HEK293 (cell line): ENCODE data around the gene MRPL34.

ENCODE experiments used
- ATF2 ChIP-seq: fragments of 450-650 bp; formaldehyde crosslinking; IDR thresholded peaks from 2 replicates; pipeline ENCODE4 v1.5.1; 2016; ENCODE audit warnings: missing biosample characterization, missing genetic modification characterization, low read depth
- KLF1 ChIP-seq: fragments of 450-650 bp; formaldehyde crosslinking; IDR thresholded peaks from 2 replicates; pipeline ENCODE4 v1.5.1; 2016; ENCODE audit warnings: missing biosample characterization, missing genetic modification characterization
- KLF9 ChIP-seq: fragments of 450-650 bp; formaldehyde crosslinking; IDR thresholded peaks from 2 replicates; pipeline ENCODE4 v1.5.1; 2016; ENCODE audit warnings: missing biosample characterization, missing genetic modification characterization, low read depth
- PRDM6 ChIP-seq: fragments of 450-650 bp; formaldehyde crosslinking; IDR thresholded peaks from 2 replicates; pipeline ENCODE4 v1.5.1; 2017; ENCODE audit warnings: missing biosample characterization, missing genetic modification characterization
- TRIM28 ChIP-seq: IDR thresholded peaks from 2 replicates; pipeline ENCODE4 v1.6.1; 2011; ENCODE audit warnings: low read length, control low read depth, borderline replicate concordance
- ZBTB1 ChIP-seq: fragments of 450-650 bp; formaldehyde crosslinking; IDR thresholded peaks from 2 replicates; pipeline ENCODE4 v1.5.1; 2016; ENCODE audit warnings: missing biosample characterization, missing genetic modification characterization
- ZFP69B ChIP-seq: fragments of 450-650 bp; formaldehyde crosslinking; IDR thresholded peaks from 2 replicates; pipeline ENCODE4 v1.5.1; 2016; ENCODE audit warnings: missing biosample characterization, missing genetic modification characterization
- ZNF157 ChIP-seq: fragments of 450-650 bp; formaldehyde crosslinking; IDR thresholded peaks from 2 replicates; pipeline ENCODE4 v1.5.1; 2016; ENCODE audit warnings: missing biosample characterization, missing genetic modification characterization
- ZNF18 ChIP-seq: fragments of 450-650 bp; formaldehyde crosslinking; IDR thresholded peaks from 2 replicates; pipeline ENCODE4 v1.5.1; 2016; ENCODE audit warnings: missing biosample characterization, missing genetic modification characterization
- ZNF211 ChIP-seq: fragments of 450-650 bp; formaldehyde crosslinking; IDR thresholded peaks from 2 replicates; pipeline ENCODE4 v1.5.1; 2016; ENCODE audit warnings: low read depth, missing biosample characterization, missing genetic modification characterization
- ZNF26 ChIP-seq: fragments of 450-650 bp; formaldehyde crosslinking; IDR thresholded peaks from 2 replicates; pipeline ENCODE4 v1.5.1; 2016; ENCODE audit warnings: missing biosample characterization, missing genetic modification characterization
- ZNF311 ChIP-seq: fragments of 450-650 bp; formaldehyde crosslinking; IDR thresholded peaks from 2 replicates; pipeline ENCODE4 v1.5.1; 2017; ENCODE audit warnings: missing biosample characterization, missing genetic modification characterization, borderline replicate concordance
- ZNF362 ChIP-seq: fragments of 450-650 bp; formaldehyde crosslinking; IDR thresholded peaks from 2 replicates; pipeline ENCODE4 v1.5.1; 2016; ENCODE audit warnings: missing biosample characterization, missing genetic modification characterization
- ZNF404 ChIP-seq: fragments of 450-650 bp; formaldehyde crosslinking; IDR thresholded peaks from 2 replicates; pipeline ENCODE4 v1.5.1; 2017; ENCODE audit warnings: missing biosample characterization, missing genetic modification characterization
- ZNF423 ChIP-seq: fragments of 450-650 bp; formaldehyde crosslinking; IDR thresholded peaks from 2 replicates; pipeline ENCODE4 v1.5.1; 2016; ENCODE audit warnings: missing biosample characterization, missing genetic modification characterization
- ZNF433 ChIP-seq: fragments of 450-650 bp; formaldehyde crosslinking; IDR thresholded peaks from 2 replicates; pipeline ENCODE4 v1.5.1; 2016; ENCODE audit warnings: missing biosample characterization, missing genetic modification characterization, low read depth
- ZNF501 ChIP-seq: fragments of 450-650 bp; formaldehyde crosslinking; IDR thresholded peaks from 2 replicates; pipeline ENCODE4 v1.5.1; 2016; ENCODE audit warnings: missing biosample characterization, missing genetic modification characterization
- ZNF518A ChIP-seq: fragments of 450-650 bp; formaldehyde crosslinking; conservative IDR thresholded peaks from 2 replicates; pipeline ENCODE4 v1.5.1; 2016; ENCODE audit warnings: low read depth, missing biosample characterization, missing genetic modification characterization
- ZNF629 ChIP-seq: fragments of 450-650 bp; formaldehyde crosslinking; IDR thresholded peaks from 2 replicates; pipeline ENCODE4 v1.5.1; 2017; ENCODE audit warnings: missing biosample characterization, missing genetic modification characterization
- ZNF639 ChIP-seq: fragments of 450-650 bp; formaldehyde crosslinking; IDR thresholded peaks from 2 replicates; pipeline ENCODE4 v1.5.1; 2016; ENCODE audit warnings: missing biosample characterization, missing genetic modification characterization
- ZNF76 ChIP-seq: fragments of 450-650 bp; formaldehyde crosslinking; IDR thresholded peaks from 2 replicates; pipeline ENCODE4; 2016; ENCODE audit warnings: low read depth, missing biosample characterization, missing genetic modification characterization, borderline replicate concordance
- ZNF791 ChIP-seq: fragments of 450-650 bp; formaldehyde crosslinking; IDR thresholded peaks from 2 replicates; pipeline ENCODE4 v1.5.1; 2016; ENCODE audit warnings: missing biosample characterization, missing genetic modification characterization
- ZNF843 ChIP-seq: fragments of 450-650 bp; formaldehyde crosslinking; IDR thresholded peaks from 2 replicates; pipeline ENCODE4 v1.5.1; 2016; ENCODE audit warnings: missing biosample characterization, missing genetic modification characterization
- ZSCAN18 ChIP-seq: fragments of 450-650 bp; formaldehyde crosslinking; IDR thresholded peaks from 2 replicates; pipeline ENCODE4 v1.5.1; 2016; ENCODE audit warnings: missing biosample characterization, missing genetic modification characterization

The MRPL34 gene

GRCh38 chr19:17282488-17283125 is 23.1 kb upstream of the MRPL34 start (continued):
- TF ChIP-seq ZNF518A (tag by site-specific recombination) (no peak), ZNF639 (no peak), ZFP69B (tag by site-specific recombination) (peak; percentile 38; the same call in 1 of the 2 replicates), ZNF311 (tag by site-specific recombination) (no peak), ZNF211 (tag by site-specific recombination) (no peak), TRIM28 (peak; percentile 20; the same call in 1 of the 2 replicates), ZNF76 (tag by site-specific recombination) (no peak), ZNF26 (tag by site-specific recombination) (no peak), ZNF362 (tag by site-specific recombination) (no peak), ZNF501 (tag by site-specific recombination) (0 out of 2 replicates have a peak, but pooled peaks have one; percentile 52), ZNF843 (tag by site-specific recombination) (no peak), ZNF423 (tag by site-specific recombination) (no peak), ZBTB1 (no peak), PRDM6 (tag by site-specific recombination) (no peak), ZNF157 (tag by site-specific recombination) (no peak), ZNF18 (tag by site-specific recombination) (no peak), ZSCAN18 (tag by site-specific recombination) (no peak), KLF9 (tag by site-specific recombination) (no peak), ZNF404 (tag by site-specific recombination) (no peak), ZNF433 (tag by site-specific recombination) (no peak), ATF2 (tag by site-specific recombination) (no peak), ZNF791 (tag by site-specific recombination) (no peak), ZNF629 (tag by site-specific recombination) (peak; percentile 37; the same call in 1 of the 2 replicates), KLF1 (tag by site-specific recombination) (no peak)
